ENCODE data around the gene TIAM1.

Gene TIAM1

GRCh38 chr21:31286621-31287020 lies 57.4 kb downstream of the TIAM1 start:
- no peak for DNase-seq (ENCODE audit: low spot score)

DNA sequence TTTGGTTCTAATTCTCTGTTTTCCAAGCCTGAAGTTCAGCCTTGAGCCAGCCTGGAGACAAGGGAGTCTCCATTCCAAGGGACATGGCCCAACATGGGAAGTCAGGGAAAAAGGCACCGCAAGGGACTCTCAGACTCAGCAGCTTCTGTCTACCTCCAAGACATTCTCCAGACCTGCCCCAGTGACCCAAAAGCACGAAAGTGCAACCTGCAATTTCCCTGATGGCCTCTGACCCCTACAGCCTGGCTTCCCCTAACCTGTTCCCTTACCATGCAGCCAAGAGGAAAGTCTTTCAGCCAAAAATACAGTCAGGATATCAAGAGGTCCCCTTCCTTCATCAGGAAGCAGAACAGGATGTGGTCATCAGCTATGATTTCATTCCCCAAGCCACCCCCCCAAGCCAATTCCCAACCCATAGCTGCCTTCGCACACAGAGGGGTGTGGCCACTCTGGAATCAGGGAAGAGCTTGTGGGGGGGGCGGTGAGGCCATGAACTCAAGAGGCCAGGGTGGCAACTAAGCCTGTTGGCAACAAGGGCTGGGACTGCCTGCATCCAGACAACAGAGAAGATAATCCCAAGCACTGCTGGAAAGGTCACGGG lies 59.2 kb downstream of the TIAM1 start:
- DNase-seq (ENCODE audit: low spot score), result peak; percentile 66

DNA sequence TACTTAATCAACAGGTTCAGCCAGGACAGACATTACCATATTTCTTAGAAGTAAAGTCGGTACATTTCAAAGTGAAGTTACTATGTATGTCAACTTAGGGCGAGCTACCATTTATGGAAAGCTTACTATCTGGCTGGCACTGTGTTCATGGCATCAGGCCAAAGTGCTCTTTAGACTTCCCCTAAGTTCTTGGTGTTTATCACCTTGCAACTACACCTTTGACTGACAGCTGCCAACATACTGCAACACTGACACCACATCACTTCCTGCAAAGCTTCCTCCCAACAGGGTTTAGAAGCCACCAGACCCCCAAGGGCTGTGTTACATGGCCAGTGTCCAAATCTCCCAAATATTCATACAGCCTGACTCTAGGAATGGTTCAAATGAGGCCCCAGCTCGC lies 61.0 kb downstream of the TIAM1 start:
- no peak for DNase-seq (ENCODE audit: low spot score)

DNA sequence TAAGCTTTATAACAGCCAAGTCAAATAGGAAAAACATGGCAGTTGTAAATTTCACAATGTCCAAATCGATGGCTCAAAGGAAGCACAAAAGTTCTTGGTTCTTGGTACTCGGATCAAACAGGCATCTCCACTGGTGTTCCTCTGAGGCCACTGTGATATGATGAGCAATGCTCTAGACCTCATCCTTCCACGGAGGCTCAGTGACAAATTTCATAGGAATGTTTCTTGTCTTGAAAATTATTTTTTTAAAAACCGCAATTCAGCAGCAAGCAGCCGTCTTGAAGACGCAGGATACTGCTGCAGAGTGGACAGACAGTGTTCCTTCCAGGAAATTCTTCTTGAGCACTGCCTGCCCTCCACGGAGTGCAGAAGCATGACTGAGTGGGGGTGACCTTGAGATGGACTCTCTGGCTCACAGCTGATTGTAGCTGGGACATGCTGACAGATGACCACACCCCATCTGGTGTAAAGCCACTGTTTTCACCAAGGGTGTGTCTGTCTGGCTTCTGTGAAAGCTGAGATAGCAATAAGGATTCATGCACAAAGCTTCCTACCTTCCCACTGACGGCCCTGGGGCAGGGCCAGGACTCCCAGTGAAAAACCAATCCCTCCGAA lies 61.9 kb downstream of the TIAM1 start:
- DNase-seq (ENCODE audit: low spot score), result peak; percentile 67

DNA sequence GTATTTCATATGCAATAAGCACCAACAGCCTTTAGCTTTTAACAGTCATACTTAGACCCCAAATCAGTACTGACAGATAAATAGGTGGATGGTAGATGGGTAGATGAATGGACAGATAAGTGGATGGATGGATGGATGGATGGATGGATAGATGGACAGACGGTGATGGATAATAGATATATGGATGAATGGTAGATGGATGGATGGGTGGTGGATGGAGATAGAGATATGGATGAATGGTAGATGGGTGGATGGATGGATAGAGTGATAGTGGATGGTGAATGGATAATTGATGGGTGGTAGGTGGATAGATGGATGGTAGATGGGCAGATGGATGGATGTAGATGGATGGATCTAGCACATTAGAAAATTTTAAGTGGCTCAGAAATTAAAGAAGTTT lies 62.5 kb downstream of the TIAM1 start:
- DNase-seq (ENCODE audit: low spot score), result no peak

GRCh38 chr21:31279986-31280385 lies 64.1 kb downstream of the TIAM1 start:
- no peak for DNase-seq (ENCODE audit: low spot score)

GRCh38 chr21:31279214-31279613 lies 64.8 kb downstream of the TIAM1 start:
- no peak for DNase-seq (ENCODE audit: low spot score)

GRCh38 chr21:31278511-31279130 lies 65.4 kb downstream of the TIAM1 start:
- DNase-seq (ENCODE audit: low spot score), result no peak

- no peak for DNase-seq (ENCODE audit: low spot score)
Measured at GRCh38 chr21:31276663-31277062, 67.4 kb downstream of the TIAM1 start.

- no peak for DNase-seq (ENCODE audit: low spot score)
Measured at GRCh38 chr21:31275901-31276300, 68.2 kb downstream of the TIAM1 start.

DNA sequence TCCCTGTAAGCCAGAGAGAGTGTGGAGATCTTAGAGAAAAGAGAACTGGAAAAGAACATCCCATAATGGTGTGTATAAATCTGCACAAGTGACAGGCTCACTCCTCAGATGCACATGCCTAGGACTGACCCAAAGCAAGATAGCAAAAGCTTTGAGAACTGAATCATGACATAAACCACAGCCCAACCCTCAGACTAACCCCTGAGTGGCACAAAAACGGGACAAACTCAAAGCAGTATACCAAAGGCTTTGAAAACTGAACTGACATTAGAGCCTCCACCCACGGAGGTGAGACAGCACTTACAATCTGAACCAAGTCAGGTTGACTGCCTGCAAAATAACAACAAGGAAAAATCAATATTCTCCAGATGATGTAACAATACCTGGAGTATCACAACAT lies 70.8 kb downstream of the TIAM1 start:
- DNase-seq (ENCODE audit: low spot score), result peak; percentile 12

DNA sequence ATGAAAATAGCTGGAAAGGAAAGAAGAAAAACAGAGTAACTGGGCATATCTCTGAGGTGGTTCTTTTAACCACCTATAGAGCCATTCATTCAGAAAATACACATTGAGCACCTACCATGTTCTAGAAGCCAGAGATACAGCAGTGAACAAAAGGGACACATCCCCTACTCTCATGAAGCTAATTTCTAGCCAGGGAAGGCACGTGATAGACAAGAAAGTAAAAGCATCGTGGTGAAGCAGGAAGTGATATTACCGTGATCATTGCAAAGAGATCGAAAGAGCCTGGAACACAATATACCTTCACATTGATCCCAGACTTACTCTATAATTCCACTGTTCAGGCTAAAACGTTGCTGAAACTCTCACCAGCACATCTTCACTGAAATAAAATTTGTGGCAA lies 76.0 kb downstream of the TIAM1 start:
- no peak for DNase-seq (ENCODE audit: low spot score)

GRCh38 chr21:31267644-31268043 lies 76.4 kb downstream of the TIAM1 start:
- DNase-seq (ENCODE audit: low spot score), result no peak

GRCh38 chr21:31266241-31266640 lies 77.8 kb downstream of the TIAM1 start:
- DNase-seq (ENCODE audit: low spot score), result no peak

GRCh38 chr21:31265366-31266013 lies 78.6 kb downstream of the TIAM1 start:
- DNase-seq (ENCODE audit: low spot score), result no peak

- no peak for DNase-seq (ENCODE audit: low spot score)
Measured at GRCh38 chr21:31264574-31264973, 79.5 kb downstream of the TIAM1 start.

DNA sequence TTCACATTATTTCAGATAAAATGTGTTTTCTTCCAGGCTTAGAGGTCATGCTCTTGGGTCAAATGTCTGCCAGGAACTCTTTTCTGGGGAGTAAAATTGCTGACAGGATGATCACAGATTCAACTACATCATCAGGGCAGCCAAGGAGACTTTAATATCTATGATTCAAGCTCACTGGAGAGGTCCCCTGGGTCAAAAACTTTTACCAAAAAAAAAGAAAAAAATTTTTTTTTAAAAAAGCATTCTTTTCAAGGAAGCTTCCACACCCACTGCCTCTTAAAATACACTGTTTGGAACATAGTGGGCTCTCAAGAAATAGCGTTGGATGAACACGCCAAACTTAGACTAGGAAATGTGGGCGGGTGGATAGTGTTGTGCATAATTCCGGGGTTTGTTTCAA lies 81.3 kb downstream of the TIAM1 start:
- DNase-seq (ENCODE audit: low spot score), result no peak

- no peak for DNase-seq (ENCODE audit: low spot score)
Measured at GRCh38 chr21:31261759-31262158, 82.3 kb downstream of the TIAM1 start.

- DNase-seq (ENCODE audit: low spot score), result no peak
Measured at GRCh38 chr21:31260790-31261189, 83.3 kb downstream of the TIAM1 start.

GRCh38 chr21:31258073-31258472 lies 86.0 kb downstream of the TIAM1 start:
- no peak for DNase-seq (ENCODE audit: low spot score)

GRCh38 chr21:31257265-31257664 lies 86.8 kb downstream of the TIAM1 start:
- DNase-seq (ENCODE audit: low spot score), result no peak

- DNase-seq (ENCODE audit: low spot score), result no peak
Measured at GRCh38 chr21:31255896-31256295, 88.2 kb downstream of the TIAM1 start.

- DNase-seq (ENCODE audit: low spot score), result no peak
Measured at GRCh38 chr21:31255036-31255435, 89.0 kb downstream of the TIAM1 start.

Measured in SW480 (cell line).